GM20431 (cell line): ENCODE measurements around the gene CCM2.
"Not testable (repeated sequence)": the region's sequence is repeated elsewhere in the genome, so short reads cannot be mapped to it uniquely, and the experiment has no call there.

Experiments
- in situ Hi-C: fragments of 300-500 bp; cut with MseI, MboI; formaldehyde crosslinking; loops from one replicate; pipeline ENCODE4 v1.15.0; 2020; ENCODE audit warnings: low sequenced_read_pairs; ENCODE audit not compliant: unreplicated experiment

The CCM2 gene

GRCh38 chr7:45028138-45028919 lies 28.3 kb downstream of the CCM2 start:
- in situ Hi-C loops: no loop called here

- in situ Hi-C loops: no loop called here
These were observed 28.9 kb downstream of the CCM2 start for GRCh38 chr7:45028920-45029344.

GRCh38 chr7:45031829-45032228 lies 31.8 kb downstream of the CCM2 start:
- in situ Hi-C loops: no loop called here

- in situ Hi-C loops: no loop called here
These were observed 32.4 kb downstream of the CCM2 start for GRCh38 chr7:45032421-45032820.

GRCh38 chr7:45033261-45033930 lies 33.4 kb downstream of the CCM2 start:
- in situ Hi-C loops: no loop called here

GRCh38 chr7:45033931-45034290 lies 33.9 kb downstream of the CCM2 start:
- in situ Hi-C loops: no loop called here

- in situ Hi-C loops: not testable (repeated sequence)
These were observed 34.7 kb downstream of the CCM2 start for GRCh38 chr7:45034710-45035109.

GRCh38 chr7:45035371-45035770 lies 35.4 kb downstream of the CCM2 start:
- in situ Hi-C loops: no loop called here

- in situ Hi-C loops: no loop called here
These were observed 35.9 kb downstream of the CCM2 start for GRCh38 chr7:45035893-45036292.

GRCh38 chr7:45036317-45036716 lies 36.3 kb downstream of the CCM2 start:
- in situ Hi-C loops: no loop called here

GRCh38 chr7:45036796-45037195 lies 36.8 kb downstream of the CCM2 start:
- in situ Hi-C loops: no loop called here

- in situ Hi-C loops: no loop called here
These were observed 37.9 kb downstream of the CCM2 start for GRCh38 chr7:45037876-45038275.

- in situ Hi-C loops: no loop called here
These were observed 39.1 kb downstream of the CCM2 start for GRCh38 chr7:45039106-45039505.

- in situ Hi-C loops: no loop called here
These were observed 44.3 kb downstream of the CCM2 start for GRCh38 chr7:45044338-45044737.

- in situ Hi-C loops: no loop called here
These were observed 48.7 kb downstream of the CCM2 start for GRCh38 chr7:45048748-45049147.

- in situ Hi-C loops: no loop called here
These were observed 50.2 kb downstream of the CCM2 start for GRCh38 chr7:45050198-45050597.

- in situ Hi-C loops: no loop called here
These were observed 52.0 kb downstream of the CCM2 start for GRCh38 chr7:45052011-45052410.

GRCh38 chr7:45053401-45053800 lies 53.4 kb downstream of the CCM2 start:
- in situ Hi-C loops: no loop called here

- in situ Hi-C loops: no loop called here
These were observed 53.9 kb downstream of the CCM2 start for GRCh38 chr7:45053941-45054340.

- in situ Hi-C loops: no loop called here
These were observed 54.4 kb downstream of the CCM2 start for GRCh38 chr7:45054442-45054841.

GRCh38 chr7:45055016-45055415 lies 55.0 kb downstream of the CCM2 start:
- in situ Hi-C loops: no loop called here
